AG08396 (cell line): ENCODE measurements around the gene TRIM52.
"Not testable (repeated sequence)": the region's sequence is repeated elsewhere in the genome, so short reads cannot be mapped to it uniquely, and the experiment has no call there.

Experiments
- DNase-seq: peaks from one replicate; pipeline ENCODE4 v3.0.0; 2012; ENCODE audit warnings: low spot score, mixed read lengths

The TRIM52 gene

DNA sequence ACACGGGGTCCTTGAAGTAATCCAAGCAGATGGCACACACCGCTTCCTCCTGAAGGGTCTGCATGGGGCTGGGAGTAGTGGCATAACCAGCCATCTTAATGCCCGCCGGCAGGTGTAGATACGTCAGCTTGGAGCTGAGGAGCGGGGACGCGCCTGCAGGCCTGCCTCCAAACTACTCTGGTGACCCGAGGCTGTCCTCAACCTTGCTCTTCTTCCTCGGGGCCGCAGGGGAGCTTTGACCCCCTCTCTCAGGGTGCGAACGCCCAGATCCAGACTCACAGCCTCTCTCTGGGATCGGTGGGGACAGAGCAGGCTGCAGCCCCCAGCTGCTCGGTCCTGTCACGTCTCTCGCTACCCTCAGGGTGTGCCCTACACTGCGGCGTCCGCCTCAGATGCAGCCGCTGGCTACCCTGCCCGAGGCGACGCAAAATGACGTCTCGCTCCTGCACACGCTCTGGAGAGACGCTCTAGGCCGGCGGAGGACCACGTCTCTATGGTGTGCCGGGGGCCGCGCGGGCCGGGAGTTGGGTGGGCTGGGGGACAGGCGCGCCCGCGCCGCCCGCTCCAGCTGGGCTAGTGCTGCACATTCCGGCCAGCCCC is at the start of gene TRIM52:
Gene TRIM52, minus strand, starts transcription at position 424 of the 600 bp plus-strand sequence. Its CDS starts 330 bp downstream, at position 94.
- peak; percentile 89 for DNase-seq

DNA sequence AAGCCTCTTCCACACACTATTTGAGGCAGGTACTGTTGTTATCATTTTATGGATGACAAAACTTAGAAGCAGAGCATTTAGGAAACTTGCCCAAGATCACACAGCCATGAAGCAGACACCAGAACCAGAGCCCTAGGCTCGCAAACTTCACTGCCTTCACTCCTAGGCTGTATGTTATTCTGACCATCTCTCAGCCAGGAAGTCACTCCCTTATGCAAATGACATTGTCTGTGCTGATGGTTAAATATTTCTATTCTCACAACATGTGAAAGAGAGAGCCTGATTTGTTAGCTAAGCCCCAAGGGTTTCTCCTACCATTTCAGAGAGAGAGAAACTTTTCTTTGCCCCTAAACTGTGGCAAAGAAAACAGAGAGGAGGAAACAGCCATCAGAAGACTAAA is 26.4 kb upstream of the TRIM52 start:
- not testable (repeated sequence) for DNase-seq

DNA sequence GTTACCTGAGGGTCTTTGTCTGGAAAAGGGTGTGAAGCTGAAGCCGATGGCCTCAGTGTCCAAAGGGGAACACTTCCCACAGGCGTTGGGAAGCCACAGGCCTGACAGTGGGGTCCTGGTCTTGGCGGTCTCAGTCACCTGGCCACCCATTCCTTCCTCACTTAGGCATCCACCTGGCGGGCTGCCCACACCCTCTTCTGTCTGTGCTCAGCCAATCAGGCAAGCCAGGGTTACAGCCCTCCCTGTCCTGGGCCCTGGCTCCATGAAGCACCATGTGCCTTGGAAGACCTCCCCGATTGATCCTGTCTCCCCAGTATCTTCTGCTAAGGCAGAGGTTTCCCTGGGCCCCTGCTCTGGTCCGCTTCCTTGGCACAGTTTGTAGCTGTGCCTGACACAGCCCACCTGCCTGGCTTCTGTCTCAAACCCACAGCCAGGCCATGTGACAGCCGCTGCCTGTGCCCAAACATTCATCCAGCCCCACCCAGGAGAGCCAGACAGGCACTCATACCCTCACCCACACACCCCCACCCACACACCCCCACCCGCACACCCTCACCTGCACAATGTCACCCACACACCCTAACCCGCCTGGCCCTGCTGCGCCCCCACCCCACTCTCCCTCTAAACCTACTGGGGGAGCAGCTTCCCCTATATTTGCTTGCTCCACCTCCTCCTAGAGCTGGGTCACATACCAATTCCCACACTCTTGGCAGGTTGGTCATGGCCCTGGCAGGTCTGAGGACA is 25.2 kb upstream of the TRIM52 start:
- DNase-seq = not testable (repeated sequence)

DNA sequence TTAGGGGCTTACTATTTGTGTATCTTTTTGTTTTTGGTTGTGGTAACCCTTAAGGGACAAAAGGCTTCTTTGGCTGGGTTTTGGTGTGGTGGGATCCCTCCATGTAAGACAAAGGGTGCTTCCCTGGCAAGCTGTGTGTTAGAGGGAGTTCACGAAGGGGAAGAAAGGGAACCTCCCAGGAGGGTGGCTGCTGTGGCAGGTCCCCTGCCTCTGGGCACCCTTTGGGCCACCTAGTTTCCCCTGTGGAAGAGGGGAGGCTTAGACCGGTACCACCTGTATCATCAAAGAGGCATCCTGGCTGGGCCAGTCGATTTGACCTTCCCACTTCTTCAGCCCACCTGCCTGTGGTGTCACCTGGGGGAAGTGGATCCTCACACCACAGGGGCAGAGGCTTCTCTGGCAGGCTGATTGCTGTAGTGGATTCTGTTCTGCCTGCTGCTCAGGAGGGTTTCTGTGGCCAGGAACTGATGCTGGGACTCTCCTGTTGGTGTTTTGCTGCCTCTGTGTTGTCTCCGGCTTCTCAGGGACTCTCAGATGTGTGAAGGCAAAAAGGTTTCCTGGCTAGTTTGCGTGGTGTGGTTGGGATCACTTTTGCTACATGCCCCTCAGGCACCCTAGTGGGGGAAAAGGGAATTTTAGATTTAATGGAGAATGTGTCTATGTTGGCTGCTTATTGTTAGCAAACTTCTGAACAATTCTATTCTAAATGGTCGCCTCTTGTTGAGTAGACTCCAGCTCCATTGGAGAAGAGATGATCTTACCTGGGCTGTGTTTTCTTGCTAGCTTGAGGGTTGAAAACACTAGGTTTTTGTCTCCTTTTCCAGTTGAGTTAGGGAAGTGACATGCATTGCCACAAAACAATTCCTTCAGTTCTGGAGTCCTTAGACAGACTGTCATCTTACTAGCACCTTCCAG is 23.2 kb upstream of the TRIM52 start:
- not testable (repeated sequence) for DNase-seq

DNA sequence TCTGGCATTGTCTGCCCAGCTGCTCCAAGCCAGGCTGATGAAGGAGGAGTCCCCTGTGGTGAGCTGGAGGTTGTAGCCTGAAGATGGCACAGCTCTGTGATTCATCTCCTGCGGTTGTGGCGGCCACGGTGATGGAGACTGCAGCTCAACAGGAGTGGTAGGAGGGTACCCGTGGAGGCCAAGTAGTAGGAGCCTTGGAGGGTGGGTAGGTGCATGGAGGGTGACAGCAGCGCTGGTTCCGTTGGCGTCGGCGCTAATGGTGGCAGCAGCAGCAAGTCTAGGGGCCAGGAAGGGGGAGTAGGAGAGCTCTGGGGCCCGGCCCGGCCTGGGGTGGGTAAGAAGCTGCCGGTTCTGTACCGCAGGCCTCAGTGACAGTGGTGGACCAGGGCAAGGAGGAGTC is 22.4 kb upstream of the TRIM52 start:
- DNase-seq = no peak

DNA sequence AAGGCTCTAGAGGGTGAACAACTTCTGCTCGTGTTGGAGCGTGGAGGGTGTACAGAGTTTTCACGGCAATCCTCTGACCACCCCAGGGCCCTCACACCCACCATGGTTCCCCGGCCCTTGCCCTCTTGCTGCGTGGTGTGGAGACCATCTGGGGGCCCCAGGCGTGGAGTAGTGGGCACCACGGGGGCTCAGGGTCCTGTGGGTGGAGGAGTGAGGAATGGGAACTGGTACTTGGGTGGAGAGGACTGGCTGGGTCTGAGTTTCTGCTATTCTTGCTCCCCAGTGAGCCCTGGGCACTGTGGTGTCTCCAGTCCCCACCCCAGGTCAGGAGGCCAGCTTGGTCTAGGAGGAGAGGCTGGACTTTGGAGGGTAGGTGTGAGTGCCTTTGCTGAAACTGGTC is 21.9 kb upstream of the TRIM52 start:
- no peak for DNase-seq

DNA sequence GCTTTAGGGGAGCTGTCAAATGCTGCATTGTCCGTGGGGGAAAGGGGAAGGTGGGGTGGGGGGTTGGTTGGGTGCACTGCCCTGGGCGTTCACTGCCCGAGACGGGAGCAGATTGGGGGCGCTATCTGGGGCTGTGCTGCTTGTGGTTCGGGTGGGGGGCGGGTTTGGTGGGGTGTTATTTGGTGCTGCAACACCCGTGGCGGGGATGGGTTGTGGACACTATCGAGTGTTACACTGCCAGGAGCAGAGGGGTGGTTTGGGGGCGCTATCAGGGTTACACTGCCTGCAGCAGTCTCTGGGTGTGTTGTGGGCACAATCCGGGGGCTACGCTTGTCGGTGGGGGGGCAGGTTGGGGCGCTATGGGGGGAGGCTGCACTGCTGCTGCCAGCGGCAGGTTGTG is 21.5 kb upstream of the TRIM52 start:
- DNase-seq = not testable (repeated sequence)

DNA sequence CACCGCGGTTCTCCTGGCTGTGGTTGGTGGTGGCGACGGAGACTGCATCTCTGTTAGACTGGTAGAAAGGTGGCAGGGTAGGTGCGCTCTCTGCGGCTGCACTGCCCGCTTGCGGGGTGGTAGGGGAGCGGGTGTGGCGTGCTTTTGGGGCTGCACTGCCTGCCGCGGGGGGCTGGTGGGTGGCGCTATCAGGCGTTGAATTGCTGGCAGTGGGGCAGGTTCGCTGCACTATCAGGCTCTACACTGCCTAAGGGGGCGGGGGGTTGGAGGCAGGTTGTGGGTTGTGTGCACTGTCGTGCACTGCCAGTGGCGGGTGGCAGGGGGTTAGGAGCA is 21.0 kb upstream of the TRIM52 start:
- DNase-seq = no peak

DNA sequence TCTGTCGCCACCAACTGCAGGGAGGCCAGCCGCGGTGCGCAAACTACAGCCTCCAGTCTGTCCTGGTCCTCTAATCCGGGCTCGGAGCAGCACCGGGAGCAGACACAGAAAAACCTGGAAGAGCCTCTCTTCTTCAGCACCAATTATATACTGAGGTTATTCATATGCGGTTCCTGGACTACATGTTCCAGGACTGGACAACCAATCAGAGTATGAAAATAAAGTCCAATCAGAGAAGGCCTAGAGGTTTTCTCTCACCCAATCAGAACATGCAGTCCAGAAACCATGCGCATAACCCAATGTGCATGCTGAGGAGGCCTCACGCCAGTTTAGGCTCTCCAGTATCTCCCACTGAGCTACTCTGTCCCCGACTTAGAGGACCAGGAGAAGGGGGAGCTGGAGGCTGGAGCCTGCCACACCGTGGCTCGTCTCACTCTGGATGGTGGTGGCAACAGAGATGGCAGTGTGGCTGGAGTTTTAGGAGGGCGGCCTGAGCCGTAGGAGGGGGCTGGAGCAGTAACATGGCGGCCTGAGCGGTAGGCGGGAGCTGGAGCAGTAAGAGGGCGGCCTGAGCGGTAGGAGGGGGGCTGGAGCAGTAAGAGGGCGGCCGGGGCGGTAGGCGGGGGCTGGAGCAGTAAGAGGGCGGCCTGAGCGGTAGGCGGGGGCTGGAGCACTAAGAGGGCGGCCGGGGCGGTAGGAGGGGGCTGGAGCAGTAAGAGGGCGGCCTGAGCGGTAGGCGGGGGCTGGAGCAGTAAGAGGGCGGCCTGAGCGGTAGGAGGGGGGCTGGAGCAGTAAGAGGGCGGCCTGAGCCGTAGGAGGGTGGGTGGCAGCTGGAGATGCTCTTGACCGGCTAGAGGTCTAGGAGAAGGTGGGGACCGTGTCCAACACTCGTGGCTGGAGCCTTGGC is 20.4 kb upstream of the TRIM52 start:
- no peak for DNase-seq

DNA sequence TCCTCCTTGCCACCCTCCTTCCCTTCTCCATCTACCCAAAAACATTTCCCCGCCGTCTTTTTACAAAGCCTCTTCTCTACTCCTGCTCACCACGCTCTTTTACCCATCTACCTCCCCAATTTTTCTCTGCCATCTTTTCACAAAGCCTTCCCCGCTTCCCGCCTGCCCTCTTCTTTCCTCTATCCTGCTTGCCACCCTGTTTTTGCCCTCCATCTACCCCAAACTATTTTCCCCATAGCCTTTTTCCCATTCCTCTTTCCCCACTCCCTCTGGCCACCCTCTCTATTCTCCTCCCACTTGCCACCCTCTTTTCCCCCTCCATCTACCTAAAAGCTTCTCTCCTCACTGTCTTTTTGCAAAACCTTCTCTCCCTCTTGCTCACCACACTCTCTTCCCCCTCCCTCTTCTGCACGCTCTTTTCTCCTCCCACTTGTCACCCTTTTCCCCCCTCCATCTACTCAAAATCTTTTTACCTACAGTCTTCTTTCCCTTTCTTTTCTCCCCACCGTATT is 19.4 kb upstream of the TRIM52 start:
- DNase-seq = no peak

DNA sequence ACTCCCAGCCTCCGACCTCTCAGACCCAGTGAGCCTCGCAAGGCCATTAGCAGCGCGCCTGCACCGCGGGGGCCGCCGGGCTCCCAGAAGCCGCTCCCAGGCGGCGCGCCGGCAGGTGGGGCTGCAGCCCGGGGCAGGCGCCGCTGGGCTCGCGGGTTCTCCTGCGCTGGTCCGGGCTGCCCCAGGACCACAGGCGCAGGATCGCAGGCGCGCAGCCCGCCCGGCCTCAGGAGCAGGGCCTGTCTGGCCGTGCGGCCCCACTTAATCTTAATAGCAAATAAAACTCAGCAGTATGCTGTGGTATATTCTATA is 12.4 kb upstream of the TRIM52 start:
- DNase-seq = not testable (repeated sequence)

DNA sequence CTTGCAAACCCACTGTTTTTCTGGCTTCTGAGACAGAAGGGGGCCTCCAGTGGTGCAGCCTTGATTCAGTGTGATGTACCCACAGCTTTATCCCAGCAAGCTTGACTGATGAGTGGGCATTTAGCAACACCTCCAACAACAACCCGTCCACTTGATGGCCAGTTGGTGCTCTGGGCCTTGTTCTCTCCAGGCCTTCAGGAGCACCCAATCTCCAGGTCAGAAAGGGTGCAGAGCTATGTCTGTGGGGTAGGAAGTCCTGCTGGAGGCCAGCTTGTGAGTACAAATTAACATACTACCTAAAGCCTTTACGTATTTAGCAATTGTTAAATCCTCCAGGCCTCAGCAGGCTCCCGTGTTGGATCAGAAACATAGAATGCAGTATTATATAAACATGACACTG is 10.1 kb upstream of the TRIM52 start:
- DNase-seq = no peak

DNA sequence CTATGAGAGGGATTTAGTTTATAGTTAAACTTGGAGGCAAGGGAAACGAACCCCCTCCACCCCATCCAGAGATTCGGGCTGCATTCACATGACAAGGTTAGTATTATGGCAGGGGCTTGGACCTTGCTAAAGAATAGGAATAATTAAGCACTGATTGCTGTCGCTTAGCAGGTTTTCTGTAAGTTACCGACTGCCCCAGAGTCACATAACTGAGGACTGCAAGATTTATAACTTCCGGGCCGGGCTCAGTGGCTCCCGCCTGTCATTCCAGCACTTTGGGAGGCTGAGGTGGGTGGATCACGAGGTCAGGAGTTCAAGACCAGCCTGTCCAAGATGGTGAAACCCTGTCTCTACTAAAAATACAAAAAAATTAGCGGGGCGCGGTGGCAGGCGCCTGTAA is 7.0 kb upstream of the TRIM52 start:
- DNase-seq = not testable (repeated sequence)

DNA sequence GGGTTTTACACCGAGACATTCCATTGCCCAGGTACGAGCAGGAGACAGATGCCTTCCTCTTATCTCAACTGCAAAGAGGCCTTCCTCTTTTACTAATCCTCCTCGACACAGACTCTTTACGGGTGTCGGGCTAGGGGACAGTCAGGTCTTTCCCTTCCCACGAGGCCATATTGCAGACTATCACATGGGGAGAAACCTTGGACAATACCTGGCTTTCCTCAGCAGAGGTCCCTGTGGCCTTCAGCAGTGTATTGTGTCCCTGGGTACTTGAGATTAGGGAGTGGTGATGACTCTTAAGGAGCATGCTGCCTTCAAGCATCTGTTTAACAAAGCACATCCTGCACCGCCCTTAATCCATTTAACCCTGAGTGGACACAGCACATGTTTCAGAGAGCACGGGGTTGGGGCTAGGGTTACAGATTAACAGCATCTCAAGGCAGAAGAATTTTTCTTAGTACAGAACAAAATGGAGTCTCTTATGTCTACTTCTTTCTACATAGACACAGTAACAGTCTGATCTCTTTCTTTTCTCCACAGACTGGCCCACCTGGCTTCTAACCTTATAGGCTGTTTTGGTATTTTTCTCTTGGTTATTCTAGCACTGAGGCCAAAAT is 6.5 kb upstream of the TRIM52 start:
- not testable (repeated sequence) for DNase-seq

DNA sequence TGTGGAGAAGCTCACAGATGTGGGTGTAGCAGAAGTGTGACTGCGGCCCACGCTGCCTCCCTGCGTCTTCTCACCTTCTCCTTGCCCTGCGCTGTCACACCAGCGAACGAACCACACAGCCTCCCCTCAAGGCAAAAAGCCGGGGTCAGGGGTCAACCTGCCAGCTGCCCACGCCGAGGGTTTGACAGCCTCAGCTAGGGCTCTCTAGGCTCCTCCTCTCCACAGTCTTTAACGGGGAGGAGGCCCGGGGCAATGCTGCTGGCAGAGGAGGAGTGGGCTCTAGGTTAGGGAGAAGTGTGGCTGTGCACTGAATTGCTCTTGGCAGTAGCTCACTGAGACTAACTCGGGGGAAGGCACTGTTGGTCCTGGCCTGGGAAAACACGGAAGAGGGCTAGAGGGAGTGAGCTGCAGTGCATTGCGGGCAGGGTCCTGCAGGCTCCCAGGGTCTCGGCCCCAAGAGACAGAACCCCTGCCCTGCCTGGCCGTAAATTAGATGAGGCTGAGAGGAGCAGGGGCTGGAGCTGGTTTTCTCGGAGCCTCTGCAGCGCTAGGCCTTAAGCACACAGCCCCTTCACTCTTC is 4.2 kb upstream of the TRIM52 start:
- no peak for DNase-seq

DNA sequence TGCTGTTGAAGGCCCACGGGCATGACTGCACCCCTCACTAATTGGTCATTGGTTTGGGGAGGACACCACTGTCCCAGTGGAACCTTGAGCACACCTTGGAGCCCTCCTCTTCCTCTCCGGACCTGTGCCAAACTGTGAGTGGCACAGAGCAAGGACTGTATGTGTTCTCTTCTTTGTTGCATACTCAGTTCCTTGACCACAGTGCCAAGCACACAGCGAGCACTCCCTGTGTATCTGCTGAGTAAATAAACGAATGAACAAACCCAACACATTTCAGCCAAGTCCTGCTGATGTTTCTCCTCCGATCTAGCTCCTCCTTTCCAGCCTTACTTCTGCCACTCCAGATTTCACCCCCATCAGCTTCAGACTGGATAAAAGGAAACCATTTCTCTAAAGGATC is 2.7 kb upstream of the TRIM52 start:
- DNase-seq = no peak

DNA sequence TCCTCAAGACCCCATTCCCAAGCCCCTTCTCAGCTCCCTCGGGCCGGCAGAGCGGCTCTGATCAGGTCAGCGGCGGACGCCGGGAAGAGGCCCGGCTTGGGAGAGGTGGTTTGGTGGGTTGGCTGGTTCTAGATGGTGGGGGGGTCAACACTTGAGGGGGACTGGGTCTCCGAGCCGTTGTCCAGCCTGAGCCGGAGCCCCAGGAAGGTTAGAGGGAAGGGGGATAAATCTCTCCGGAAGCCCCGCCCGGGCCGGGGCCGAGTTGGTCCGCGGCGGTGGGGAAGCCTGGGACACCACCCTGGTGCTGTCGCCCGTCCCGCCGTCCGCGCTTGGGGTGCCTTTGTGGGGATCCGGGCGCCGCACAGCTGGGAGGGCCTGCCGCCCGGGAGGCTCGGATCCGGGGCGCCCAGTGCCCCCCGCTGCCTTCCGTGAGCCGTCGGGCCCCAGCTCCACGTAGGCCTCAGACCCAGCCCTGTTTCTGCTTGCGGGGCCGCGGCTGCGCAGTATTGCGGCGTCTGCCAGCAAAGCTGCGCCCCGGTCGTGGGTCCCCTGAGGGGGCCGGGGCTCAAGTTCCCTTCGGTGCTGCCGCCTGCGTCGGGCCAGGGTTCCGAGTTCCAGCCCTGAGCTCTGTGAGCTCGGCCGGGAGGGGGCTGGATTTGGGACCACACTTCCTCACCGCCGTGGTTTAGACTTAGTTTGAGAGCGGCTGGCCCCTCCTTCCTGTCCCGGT is 542 bp upstream of the TRIM52 start:
- DNase-seq = peak; percentile 71

DNA sequence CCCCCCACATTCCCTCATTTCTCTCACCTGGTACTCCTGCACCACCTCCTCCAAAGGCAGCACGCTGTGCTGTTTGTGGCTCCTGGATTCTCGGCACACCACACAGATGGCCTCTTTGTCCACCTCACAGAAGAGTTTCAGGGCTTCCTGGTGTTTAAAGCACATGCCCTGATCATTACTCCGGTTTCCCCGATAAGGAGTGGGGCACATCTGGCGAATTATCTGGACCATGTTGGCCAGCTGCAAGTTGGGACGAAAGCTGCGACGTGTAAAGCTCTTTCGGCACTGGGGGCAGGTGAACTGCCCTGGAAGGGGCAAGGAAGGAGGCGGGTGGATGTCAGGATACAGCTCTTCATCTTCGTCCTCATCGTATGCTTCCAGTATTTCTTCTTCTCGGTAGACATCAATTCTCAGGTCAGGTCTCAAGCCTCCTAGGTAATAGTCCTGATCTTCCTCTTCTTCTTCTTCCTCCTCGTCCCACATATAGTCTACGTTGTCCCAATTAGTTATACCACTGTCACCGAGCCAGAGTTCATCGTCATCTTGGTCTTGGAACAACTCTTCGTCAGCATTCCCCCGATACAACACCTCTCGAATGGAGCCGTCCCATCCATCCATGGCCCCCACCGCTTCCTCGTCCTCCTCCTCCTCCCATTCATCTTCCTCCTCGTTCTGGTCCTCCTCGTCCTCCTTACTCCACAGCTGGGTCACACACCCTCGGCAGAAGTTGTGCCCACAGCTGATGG is 796 bp downstream of the TRIM52 start:
- DNase-seq = no peak

DNA sequence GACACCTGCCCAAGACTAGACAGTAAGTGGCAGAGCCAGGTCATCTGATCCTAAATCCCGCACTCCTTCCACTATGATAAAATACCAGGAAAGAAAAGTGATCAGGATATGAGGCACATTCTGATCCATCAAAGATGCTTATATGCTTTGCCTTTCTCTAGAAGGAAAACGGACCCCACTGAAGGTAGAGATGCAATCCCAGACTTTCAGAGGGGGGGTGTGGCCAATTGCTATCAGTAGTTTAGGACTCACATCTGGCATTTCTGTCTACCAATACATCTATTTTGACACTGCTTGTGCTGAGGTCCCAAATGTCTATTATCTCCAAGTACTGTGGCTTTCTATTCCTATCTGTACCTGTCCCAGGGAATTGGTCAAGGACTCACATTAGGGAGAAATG is 1.7 kb downstream of the TRIM52 start:
- DNase-seq = no peak

DNA sequence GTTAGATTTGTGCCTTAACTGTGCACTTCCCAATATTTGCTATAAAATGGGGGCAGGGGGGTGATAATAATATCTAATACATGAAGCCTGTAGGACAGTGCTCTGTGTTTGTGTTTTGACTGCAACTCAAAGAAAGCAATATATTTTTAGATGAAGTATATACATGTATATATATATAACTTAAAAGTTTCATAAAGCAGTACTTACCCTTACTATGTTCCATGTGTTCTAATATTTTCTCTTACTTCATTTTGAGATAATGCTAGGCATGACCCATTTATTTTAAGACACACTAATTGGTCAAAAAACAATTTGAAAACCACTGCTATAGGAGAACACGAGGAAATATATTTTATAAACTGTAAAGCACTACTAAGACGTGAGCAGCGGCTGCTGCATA is 2.4 kb downstream of the TRIM52 start:
- DNase-seq = no peak
